ENCODE data around the gene PTPRD. TPM values are rescaled to one million over a fixed set of nuclear protein-coding genes. Genes with fewer than 3 reads are reported as not detected.

PTPRD gene
- total and polyA plus RNA-seq, 2 experiments from 2014 or later, result 11.5 to 58.0 TPM

DNA sequence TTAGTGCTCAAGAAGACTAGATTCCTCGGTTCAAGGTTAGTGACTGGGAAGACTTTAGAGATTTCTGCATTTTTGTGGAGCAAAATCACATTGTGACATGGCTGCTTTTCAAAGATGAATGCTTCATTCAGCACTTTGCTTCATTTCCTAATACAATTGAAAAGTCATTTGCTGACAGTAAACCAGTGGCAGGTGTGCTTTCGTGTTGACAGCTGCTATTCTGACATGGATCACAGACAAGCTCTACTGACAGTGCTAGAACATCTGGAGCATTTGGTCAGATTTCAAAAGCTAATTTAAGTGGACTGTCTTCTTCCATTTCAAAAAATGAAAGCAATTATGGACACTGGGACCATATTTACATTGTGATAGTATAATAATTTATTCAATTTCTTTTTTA is 1060.1 kb downstream of the PTPRD start:
- TF ChIP-seq JUNB (IDR thresholded peaks at IDR 0.05; ENCODE audit: unreplicated experiment), result no peak
- TF ChIP-seq EZH2phosphoT487 (IDR thresholded peaks at IDR 0.05; ENCODE audit: unreplicated experiment), result no peak
- TF ChIP-seq NANOG (IDR thresholded peaks at IDR 0.05; ENCODE audit: borderline replicate concordance), result no peak
- TF ChIP-seq EZH2 (IDR thresholded peaks at IDR 0.05; ENCODE audit: low read depth, unreplicated experiment), result no peak
- TF ChIP-seq, protein P1, sequence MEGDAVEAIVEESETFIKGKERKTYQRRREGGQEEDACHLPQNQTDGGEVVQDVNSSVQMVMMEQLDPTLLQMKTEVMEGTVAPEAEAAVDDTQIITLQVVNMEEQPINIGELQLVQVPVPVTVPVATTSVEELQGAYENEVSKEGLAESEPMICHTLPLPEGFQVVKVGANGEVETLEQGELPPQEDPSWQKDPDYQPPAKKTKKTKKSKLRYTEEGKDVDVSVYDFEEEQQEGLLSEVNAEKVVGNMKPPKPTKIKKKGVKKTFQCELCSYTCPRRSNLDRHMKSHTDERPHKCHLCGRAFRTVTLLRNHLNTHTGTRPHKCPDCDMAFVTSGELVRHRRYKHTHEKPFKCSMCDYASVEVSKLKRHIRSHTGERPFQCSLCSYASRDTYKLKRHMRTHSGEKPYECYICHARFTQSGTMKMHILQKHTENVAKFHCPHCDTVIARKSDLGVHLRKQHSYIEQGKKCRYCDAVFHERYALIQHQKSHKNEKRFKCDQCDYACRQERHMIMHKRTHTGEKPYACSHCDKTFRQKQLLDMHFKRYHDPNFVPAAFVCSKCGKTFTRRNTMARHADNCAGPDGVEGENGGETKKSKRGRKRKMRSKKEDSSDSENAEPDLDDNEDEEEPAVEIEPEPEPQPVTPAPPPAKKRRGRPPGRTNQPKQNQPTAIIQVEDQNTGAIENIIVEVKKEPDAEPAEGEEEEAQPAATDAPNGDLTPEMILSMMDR (conservative IDR thresholded peaks at IDR 0.05; ENCODE audit: low read depth in 2 of 2), result no peak
- TF ChIP-seq REST (IDR thresholded peaks at IDR 0.05; ENCODE audit: unreplicated experiment), result no peak
- TF ChIP-seq ZNF462 (CRISPR knock-in tag; IDR thresholded peaks at IDR 0.05), result no peak
- TF ChIP-seq STAT1 (IDR thresholded peaks at IDR 0.05; ENCODE audit: unreplicated experiment), result no peak
- TF ChIP-seq POLR2AphosphoS5 (IDR thresholded peaks at IDR 0.05; ENCODE audit: low read depth), result no peak
- TF ChIP-seq ZNF114 (CRISPR knock-in tag; IDR thresholded peaks at IDR 0.05), result no peak
- no peak for TF ChIP-seq CREB1 (CRISPR knock-in tag; IDR thresholded peaks at IDR 0.05; ENCODE audit: low read depth)
- H3K9me2 ChIP-seq (ENCODE audit: insufficient read depth), result no peaks in the 10 kb centered on the region
- ATAC-seq (no peak), DNase-seq (ENCODE audit: low spot score) (no peak)
- Mint-ChIP-seq H3K27me3 (ENCODE audit: insufficient read depth, low read depth, poor library complexity) (peaks cover 3% of the 10 kb centered on the region), H3K4me3 (no peak overlapping the region), H3K27ac (no peak overlapping the region), H3K9me3 (no peaks in the 10 kb centered on the region), H3K4me1 (peaks cover 27% of the 10 kb centered on the region), H3K36me3 (ENCODE audit: low read depth) (no peaks in the 10 kb centered on the region)
- H3K4me2 ChIP-seq, result no peak overlapping the region
- H3K27me3 ChIP-seq (ENCODE audit: insufficient read depth), result no peaks in the 10 kb centered on the region
- peaks cover 14% of the 10 kb centered on the region for H3K4me1 ChIP-seq (ENCODE audit: insufficient read depth)
- no peaks in the 10 kb centered on the region for H3F3A ChIP-seq (replicated peaks; ENCODE audit: low read depth)
- H3K4me3 ChIP-seq, result no peak overlapping the region
- H3K79me2 ChIP-seq (replicated peaks; ENCODE audit: insufficient read depth), result no peaks in the 10 kb centered on the region
- H4K20me1 ChIP-seq (replicated peaks; ENCODE audit: insufficient read depth), result no peaks in the 10 kb centered on the region
- no peaks in the 10 kb centered on the region for H3K36me3 ChIP-seq (ENCODE audit: insufficient read depth)
- no peak overlapping the region for H2AFZ ChIP-seq
- no peak overlapping the region for H3K27ac ChIP-seq (ENCODE audit: low read depth)
